Femur (tissue), 1 donor: Measurements from ENCODE around the gene KCNIP4.

Source experiments
- DNase-seq: peaks from one replicate; pipeline ENCODE4 v3.0.0-alpha.2; 2017

Gene KCNIP4

DNA sequence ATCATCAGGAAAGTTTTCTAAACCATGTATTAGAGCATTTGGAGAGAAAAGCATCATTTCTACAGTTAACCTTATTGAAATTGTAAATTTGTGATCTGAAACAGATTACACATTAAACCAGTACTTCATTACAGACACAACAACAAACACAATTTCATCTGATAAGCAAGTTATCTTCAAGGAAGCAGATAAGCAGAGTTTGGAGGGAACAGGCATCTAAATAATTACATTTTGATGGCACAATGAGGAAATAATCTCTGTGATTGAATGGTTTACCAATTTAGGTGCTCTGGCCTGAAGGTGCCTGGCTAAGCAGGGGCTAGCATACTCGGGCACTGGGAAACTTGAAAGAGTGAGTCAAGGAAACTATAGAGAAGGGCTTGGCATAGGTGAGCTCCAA, 628.5 kb downstream of the KCNIP4 start:
- no peak for DNase-seq

DNA sequence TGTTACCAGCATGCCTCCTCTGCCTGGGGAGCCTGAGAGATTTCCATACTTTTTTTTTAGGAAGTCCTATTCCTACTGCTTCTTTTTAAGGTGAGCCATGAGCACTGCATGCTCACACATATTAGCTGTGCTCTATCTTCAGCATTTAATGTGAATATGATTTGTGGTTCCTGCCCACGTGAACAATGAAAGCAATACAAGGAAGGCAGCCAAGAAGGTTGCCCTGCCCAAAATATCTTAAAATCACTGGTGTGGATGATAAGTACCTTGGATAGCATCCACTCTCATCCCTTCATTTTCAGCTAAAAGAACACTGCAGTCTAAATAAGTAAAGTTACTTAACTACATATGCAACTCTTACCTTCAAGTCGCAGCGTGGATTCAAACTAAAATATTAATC, 640.9 kb downstream of the KCNIP4 start:
- DNase-seq: no peak

DNA sequence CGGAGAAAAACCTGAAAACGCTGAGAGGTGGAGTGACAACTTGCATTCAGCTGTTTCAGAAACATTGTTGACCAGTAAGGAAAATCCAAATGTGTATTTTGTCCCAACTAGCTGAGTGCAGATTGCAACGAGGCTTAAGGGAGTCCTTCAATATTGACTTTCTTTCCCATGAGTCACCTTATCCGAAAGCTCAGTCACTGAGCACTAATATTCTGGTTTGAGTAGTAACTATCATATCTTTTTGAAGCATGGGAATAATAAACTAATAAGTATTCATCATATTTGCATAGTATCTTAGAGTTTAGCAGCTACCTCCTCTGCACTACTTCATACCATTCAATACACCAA, 644.1 kb downstream of the KCNIP4 start:
- no peak for DNase-seq

DNA sequence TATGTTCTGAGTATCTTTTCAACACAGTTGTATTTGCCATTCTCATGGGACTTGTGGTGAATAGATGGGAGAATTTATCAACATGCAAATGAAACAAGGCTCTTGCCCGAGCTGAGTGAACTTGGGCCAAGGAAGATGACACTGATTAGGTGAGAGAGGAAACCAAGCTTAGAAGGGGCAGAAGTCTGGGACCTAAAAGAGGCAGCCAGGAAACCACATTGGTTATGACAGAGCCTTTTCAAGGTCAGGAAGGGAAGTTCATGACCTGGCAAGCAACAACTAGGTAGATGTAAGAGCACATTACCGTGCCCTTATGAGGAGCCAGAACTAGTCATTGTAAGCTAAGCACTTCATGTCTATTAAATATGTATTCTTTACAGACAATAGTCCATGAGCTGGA, 658.0 kb downstream of the KCNIP4 start:
- DNase-seq: no peak

DNA sequence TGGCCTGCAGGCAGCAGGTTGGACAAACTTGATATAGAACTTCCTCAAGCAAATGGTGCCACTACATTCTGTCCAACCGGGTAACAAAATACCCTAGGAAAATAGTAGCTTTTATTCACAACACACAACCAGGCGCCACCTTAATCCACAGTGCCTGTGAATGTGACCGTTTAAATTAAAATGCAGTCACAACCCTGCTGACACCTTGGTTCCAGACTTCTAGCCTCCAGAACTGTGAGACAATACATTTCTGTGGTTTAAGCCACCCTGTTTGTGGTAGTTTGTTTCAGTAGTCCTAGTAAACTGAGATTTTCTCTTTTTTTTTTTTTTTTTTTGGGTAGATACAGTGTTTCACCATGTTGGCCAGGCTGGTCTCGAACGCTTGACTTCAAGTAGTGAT, 672.5 kb downstream of the KCNIP4 start:
- DNase-seq: no peak

DNA sequence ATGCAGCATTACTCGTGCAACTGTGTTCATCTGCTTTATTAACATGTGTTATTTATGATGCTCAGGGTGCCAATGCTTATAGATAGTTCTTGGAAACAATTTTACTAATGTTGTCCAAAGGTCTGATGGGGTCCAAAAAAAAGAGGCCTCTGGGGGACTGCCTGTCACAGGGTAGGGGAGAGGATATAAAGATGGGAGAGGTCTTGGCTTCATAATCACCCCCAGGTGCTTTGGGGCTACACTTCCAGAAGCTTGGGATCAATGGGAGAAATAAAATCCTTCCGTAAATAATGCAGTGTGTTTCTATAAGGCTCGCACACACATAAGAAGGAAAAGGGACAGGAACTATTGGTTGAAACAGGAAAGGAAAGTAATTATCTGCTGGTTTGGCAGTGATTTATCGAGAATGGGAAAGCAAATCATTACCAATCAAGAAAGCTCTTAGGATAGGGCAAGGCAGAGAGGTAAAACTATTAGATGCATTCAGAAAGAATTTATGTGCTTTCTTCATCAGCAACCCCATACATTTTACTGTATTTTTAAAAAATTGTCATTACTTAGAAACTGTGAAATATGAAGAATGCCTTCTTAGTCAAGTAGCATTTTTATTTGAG, 677.0 kb downstream of the KCNIP4 start:
- DNase-seq: no peak

DNA sequence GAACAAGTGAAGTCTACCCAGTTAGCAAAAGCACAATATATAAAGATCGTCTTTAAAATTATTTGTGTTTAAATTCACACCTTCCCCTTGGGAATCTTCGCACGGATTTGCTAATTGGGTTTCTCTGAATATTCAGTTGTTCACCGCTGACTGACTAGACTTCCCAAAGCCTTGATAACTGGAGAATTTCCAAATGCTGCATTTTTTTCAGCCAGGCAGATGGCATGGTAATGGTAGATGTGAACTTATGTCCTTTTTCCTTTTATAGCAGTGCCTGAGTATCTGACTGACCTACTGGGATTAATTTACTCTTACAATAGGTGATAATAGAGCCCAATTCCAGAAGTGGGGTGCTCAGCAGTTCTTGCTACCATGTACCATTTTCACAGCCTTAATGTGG, 700.2 kb downstream of the KCNIP4 start:
- DNase-seq: no peak

DNA sequence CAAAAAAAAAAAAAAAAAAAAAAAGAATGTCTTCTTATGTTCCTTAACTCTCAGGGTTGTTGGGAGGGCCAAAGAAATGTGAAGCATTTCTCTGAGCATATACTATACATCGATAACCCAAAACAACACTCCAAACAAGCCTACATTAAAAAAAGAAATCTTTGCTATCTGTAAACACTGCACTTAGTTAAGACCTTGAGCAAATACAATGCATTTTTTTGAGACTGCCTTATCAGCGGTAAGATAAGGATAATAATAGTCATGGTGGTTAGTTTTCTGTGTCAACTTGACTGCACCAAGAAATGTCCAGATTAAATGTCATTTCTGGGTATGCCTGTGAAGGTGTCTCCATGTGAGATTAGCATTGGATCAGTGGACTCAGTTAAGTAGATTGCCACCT, 706.4 kb downstream of the KCNIP4 start:
- DNase-seq: no peak

DNA sequence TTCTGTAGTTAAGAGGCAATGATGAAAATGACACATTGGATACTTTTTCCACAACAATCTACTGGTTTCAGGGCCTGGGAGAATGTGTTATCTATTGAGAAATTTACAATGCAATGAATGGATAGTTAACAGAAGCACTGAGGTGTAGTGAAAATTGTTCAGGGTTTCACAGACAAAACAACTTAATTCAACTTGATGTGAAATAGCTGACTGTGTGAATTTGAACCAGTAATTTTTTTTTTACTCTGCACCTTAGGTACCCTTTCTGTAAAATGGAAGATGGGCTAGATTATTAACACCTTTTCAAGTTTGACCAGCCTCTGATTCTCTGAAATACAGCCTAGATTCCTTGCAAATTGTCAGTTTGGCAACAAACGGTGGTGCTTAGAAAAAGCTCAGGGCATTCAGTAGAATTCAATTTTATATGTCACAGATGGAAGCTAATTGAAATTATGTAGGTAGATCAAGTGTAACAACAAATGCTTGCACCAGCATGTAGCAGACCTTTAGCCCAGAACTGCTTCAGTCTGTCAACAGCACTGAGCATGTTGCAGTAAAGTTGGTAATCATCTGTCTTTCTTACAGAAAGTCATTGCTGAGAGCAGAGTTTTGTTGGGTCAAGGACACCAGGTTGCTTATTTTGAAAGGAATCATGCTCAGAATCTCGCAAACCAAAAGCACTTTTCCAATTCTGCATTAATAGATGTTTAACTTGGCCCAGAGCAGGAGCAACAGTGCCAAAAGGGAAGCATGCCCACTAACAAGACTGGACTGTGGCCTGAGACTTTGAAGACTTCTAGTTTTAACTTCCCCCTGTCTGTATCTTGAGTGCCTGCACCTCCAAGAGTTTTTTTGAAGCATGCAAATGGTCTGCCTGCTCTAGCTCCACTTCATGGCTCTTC, 721.7 kb downstream of the KCNIP4 start:
- no peak for DNase-seq

DNA sequence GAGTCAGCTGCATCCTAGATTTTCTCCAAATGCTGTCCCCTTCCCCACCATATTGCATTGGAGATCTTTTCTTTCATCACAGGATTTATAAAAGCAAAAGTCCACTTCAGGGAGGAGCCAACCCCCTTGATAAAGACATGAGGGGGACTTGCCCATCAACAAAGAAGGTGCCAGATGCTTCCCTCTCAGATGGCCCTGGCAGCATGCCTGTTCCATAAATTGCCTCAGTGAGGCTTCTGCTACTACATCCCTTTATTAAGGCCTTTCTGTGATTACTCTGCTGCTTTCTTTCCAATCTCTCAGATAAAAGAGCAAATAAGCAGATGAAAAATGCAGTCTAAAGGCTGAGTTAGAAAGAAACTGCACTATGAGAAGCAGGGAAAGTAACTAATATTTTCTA, 736.7 kb downstream of the KCNIP4 start:
- no peak for DNase-seq

DNA sequence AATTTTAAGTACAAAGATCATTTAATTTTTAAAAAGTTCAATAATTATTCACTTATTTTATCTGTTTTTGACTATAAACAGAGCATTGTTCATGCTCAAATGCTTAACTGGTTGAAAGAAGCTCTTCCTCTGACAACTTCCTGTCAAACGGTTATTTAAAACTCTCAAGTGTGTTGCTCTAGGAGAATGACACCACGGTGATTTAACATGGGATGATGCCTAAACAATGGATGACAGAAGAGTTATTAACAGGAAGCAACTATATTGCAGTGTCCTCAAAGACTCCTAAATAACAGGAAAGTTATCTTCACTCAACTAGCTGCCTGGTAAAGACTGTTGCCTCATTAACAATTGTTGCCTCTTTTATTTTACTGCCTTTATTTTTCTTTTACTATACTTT, 738.7 kb downstream of the KCNIP4 start:
- DNase-seq: no peak

DNA sequence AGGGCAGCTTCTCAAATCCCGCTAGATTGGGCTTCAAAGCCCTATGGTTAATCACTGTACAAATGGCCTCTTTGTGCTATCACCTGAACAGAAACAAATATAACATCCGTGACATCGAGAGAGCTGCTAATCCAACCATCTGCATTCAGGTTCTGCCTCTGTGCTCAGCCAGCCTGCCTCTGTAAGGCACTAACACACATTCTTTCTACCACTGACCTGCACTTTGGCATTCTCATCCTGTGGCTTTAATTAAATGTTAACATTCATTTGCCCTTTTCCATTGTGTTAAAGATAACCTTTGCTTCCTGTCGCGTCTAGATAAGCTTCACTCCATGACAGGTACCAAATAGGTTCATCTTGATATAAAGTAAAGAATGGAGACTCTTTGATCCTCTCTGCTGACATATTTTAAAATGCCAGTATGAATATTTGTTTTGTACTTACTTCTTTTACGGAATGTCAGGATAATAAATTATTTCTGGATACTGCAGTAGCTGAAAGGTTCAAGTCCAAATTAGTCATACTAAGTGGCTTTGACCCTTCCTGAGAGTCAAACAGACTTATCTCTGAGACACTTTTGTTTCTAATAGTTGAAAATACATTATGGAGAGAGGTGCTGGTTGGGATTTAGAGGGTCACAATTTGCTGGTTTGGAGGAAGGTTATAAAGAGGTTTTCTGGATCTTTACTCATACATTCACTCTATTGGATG, 742.6 kb downstream of the KCNIP4 start:
- DNase-seq: no peak

DNA sequence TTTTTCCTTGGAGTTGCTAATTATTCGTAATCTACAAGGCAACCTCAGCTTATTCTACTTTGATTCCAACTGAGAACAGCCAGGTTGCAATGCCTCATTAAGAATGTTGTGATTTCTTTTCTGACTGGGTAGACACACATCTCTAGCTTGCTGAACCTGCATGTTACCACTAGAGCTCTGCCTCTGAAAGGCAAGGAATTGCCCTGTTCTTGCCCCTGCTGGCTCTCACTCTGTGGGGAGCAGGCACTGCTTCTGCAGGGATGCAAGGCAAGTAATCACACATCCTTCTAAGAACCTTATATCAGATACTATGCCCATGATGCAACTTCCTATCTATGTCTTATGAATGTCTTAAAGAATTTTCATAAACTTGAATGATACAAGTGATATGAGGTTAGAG, 745.2 kb downstream of the KCNIP4 start:
- no peak for DNase-seq

DNA sequence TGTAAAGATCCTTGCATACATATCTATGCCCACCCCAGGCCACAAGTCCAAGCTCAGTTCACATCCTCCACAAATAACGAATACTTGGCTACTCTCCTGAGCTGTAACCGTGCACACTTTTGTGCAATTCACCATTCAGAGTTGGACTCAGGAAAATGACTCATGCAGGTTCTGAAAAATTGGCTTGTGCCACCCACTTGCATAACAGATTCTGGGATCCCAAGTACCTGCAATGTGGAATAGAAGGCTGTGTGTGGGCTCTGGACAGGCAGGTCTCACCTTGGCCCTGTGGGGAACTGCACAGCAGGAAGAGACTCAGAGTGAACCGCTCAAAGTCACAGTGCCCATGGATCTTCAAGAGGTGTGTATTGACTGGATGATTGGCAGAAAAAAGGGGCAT, 745.6 kb downstream of the KCNIP4 start:
- no peak for DNase-seq

DNA sequence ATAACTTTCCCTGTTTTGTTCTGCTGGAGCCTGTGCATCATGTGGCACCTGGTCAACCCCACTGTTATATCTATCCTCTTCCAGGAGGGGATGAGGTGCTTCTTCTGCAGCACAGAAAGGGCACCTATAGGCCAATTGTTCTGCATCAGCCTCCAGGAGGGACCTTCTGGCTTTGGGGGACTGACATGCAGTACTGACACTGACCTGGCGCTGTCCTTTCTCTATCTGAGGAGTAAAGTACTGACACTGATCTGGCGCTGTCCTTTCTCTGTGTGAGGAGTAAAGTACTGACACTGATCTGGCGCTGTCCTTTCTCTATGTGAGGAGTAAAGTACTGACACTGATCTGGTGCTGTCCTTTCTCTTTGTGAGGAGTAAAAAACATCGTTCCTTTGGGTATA, 749.9 kb downstream of the KCNIP4 start:
- DNase-seq: no peak

DNA sequence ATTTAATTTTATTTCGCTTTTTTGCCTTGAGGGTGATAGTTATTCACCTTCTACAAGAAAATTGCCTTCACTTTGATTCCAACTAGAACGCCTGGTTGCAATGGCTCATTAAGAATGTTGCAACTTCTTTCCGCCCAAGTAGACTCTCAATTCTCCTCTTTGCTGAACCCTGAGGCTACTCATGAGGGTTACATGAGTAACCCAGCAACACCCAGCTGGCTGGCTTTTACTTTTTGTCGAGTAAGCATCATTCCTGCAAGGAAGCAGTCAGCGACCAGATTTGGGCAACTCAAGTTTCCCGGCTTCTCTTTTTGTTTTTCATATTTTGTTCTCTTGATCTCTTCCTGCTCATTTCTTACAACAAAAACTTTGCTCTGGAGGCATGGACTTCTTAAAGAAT, 752.9 kb downstream of the KCNIP4 start:
- no peak for DNase-seq

DNA sequence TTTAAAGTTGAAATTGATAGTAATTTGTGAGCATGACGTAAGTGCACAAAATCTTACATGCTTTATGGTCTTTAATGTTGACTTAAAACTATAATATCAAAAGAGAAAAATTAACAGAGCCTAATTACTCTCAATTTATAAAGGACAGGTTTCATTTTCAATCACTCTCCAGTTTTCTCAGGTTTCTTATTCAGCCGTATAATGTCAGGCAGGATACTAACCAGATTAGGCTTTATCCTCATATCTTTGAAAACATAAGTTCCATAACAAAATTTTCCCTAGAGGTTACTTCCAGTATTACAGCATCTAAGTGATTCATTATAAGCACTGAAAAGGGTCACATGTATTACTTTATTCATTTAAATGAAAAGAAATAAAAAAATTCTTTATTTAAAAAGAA, 756.2 kb downstream of the KCNIP4 start:
- no peak for DNase-seq

DNA sequence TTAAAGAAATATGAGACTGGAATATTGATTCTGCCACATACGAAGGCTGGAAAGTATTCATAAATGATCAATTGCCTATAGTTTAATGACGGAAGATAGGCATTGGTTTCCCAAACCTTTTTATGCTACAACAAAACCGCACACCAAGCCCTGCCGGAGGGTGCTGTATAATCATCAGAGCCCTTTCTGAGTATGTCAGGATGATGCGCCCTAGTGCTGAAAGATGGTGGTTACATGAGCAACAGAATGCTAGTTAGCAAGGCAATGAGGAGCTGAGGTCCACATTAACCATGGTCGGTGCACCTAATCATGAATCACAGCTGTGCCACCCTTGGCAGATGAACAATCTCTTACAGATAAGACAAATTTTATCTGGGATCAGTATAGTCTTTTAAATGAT, 757.3 kb downstream of the KCNIP4 start:
- DNase-seq: no peak

DNA sequence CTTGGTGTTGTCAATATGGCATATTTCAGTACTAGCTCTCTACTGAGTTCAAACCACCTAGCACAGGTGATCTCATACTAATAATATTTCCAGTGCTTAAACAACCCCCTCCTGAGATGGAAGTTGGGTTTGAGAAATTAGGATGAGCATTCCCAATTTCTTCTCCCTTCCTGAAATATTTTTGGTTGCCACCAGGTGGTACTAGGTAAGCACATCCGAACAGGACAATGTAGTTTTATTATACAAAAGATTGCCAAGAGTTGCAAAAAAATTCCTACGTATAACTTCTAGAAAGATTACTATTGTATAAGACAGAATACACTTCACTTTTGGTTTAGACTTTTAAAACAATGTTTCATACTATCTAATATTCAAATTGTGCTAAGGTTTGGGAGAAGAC, 763.8 kb downstream of the KCNIP4 start:
- DNase-seq: no peak

DNA sequence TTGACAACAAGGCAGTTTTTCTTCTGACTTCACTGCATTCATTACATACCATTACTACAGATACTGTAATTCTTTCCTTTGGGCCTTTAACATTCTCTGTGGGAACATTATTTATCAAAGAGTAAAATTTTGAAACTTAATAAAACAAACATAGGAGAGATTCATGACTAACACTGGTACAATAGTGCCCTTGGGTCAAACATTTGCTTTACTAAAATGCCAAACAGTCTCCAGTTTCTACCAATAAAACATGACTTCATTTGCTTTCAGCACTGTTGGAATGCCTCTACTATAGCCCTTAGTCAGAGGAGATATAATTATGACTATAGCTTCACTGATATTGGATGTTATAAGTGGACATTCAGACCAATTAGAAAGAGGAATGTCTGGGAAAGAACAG, 766.9 kb downstream of the KCNIP4 start:
- DNase-seq: no peak

DNA sequence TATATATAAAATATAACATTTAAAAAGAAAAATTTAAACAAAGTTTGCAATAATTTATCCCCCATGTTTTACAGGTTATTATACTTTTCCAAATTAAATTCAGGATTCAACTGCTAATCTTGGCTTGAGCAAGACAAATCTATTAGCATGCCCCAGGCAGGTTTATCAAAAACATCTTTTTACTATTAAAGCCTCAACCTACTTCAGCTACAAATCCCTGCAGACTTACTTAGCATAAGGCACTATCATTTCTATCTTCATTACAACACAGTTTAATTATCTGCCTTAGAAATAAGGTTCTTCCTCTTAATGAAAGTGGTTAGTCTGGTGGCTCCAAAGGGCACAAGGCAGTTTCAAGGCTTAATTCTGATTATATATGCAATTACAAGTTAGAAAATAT, 770.7 kb downstream of the KCNIP4 start:
- DNase-seq: no peak

DNA sequence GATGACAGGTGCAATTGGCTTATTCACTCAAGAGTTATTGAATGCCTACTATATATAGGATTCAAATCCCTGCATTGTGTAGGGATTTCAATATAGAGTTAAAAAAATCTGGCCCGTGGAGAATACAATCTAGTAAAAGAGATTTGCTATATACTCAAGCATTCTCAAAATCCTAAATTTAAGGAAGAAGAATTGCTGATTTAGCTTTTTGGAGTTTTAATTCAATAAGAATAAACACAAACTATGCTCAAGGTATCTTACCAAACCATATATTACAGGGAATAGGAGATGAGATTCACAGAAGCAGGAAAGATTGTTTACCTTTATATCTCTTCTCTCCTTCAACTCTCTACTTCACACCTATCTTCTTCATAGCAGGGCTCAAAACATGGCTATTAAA, 771.5 kb downstream of the KCNIP4 start:
- no peak for DNase-seq

DNA sequence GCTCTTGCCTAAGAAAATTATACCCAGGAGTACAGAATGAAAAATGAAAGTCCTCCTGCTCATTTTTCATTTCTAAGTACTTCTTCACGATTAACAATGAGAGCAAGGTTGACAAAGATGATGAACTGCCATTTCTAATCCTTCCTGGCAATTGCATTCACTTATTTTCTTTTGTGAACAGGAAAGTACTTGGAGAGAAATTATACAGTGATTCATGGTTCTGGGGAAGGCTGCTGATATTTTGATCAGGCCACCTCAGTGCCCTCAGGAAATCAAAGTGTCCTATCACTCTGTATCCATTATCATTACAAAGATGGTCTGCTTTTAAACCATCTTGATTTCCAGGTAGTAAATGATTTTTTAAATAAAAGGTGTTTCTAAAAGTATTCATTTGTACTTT, 780.9 kb downstream of the KCNIP4 start:
- no peak for DNase-seq

DNA sequence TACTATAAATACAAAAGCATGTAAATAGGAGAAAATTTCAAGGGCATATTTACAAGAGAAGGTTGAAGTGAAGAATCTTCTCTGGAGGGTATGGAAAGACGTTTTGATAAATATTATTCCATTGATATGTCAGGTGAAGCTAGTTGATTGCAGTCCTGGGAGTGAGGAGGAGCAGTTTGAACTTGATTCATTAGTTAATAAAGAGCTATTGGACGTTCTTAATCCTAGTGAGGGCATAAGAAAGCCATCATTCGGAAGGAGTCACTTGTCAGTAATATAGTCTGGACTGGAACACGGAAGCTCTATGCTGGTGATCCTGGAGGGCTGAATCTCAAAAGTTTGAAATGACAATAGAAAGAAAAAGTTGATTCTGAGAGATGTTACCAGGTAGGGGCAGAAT, 793.2 kb downstream of the KCNIP4 start:
- DNase-seq: no peak
